Measurements from ENCODE around the gene LGALS9.
"Not testable (repeated sequence)": the region's sequence is repeated elsewhere in the genome, so short reads cannot be mapped to it uniquely, and the experiment has no call there.

GRCh38 chr17:27629260-27629659 lies 1.7 kb upstream of the LGALS9 start:
- not testable (repeated sequence) for TF ChIP-seq PREB (CRISPR knock-in tag; IDR thresholded peaks at IDR 0.05); ZNF57 (CRISPR knock-in tag; IDR thresholded peaks at IDR 0.05); THRB (CRISPR knock-in tag; conservative IDR thresholded peaks at IDR 0.05); POLR2AphosphoS5 (IDR thresholded peaks at IDR 0.05; ENCODE audit: control insufficient read depth, insufficient read depth, low read depth, low read length); HDAC2 (IDR thresholded peaks at IDR 0.05); E2F1 (CRISPR knock-in tag; IDR thresholded peaks at IDR 0.05); NR2C2 (CRISPR knock-in tag; IDR thresholded peaks at IDR 0.05); NR2C2 (tag; IDR thresholded peaks at IDR 0.05); EZH2 (IDR thresholded peaks at IDR 0.05; ENCODE audit: borderline replicate concordance, low read depth, low read length); CTCF (IDR thresholded peaks at IDR 0.05 in 2 of 3, conservative IDR thresholded peaks at IDR 0.05 in 1 of 3; ENCODE audit: insufficient read depth in 2 of 3, low read depth in 1 of 3, low read length in 3 of 3); E2F4 (CRISPR knock-in tag; IDR thresholded peaks at IDR 0.05; ENCODE audit: low read depth); REST (IDR thresholded peaks at IDR 0.05; ENCODE audit: borderline replicate concordance); REST (CRISPR knock-in tag; IDR thresholded peaks at IDR 0.05; ENCODE audit: low read depth); HMG20B (CRISPR knock-in tag; IDR thresholded peaks at IDR 0.05)
